HEK293T (cell line): Measurements from ENCODE around the gene GFY.

ENCODE experiments used
- ARNT ChIP-seq: fragments of 450-650 bp; IDR thresholded peaks from 2 replicates; pipeline ENCODE4 v1.6.1; 2017; ENCODE audit warnings: mild to moderate bottlenecking
- BHLHE40 ChIP-seq: fragments of 450-650 bp; IDR thresholded peaks from 2 replicates; pipeline ENCODE4 v1.6.1; 2016; ENCODE audit warnings: mild to moderate bottlenecking, moderate library complexity, borderline replicate concordance
- CTBP1 ChIP-seq: fragments of 450-650 bp; IDR thresholded peaks from 2 replicates; pipeline ENCODE4 v1.6.1; 2016; ENCODE audit warnings: borderline replicate concordance
- ELF4 ChIP-seq: fragments of 450-650 bp; IDR thresholded peaks from 2 replicates; pipeline ENCODE4 v1.6.1; 2017; ENCODE audit warnings: antibody characterized with exemption
- L3MBTL2 ChIP-seq: fragments of 450-650 bp; conservative IDR thresholded peaks from 2 replicates; pipeline ENCODE4 v1.6.1; 2016; ENCODE audit warnings: mild to moderate bottlenecking
- SP1 ChIP-seq: fragments of 450-650 bp; IDR thresholded peaks from 2 replicates; pipeline ENCODE4 v1.6.1; 2017
- SUZ12 ChIP-seq: fragments of 450-650 bp; IDR thresholded peaks from 2 replicates; pipeline ENCODE4 v1.6.1; 2016; ENCODE audit warnings: mild to moderate bottlenecking
- TARDBP ChIP-seq: fragments of 450-650 bp; IDR thresholded peaks from 2 replicates; pipeline ENCODE4 v1.6.1; 2016
- TF ChIP-seq, protein P1 (sequence below): fragments of 450-650 bp; IDR thresholded peaks from 2 replicates; pipeline ENCODE4 v1.6.1; 2016

DNA sequence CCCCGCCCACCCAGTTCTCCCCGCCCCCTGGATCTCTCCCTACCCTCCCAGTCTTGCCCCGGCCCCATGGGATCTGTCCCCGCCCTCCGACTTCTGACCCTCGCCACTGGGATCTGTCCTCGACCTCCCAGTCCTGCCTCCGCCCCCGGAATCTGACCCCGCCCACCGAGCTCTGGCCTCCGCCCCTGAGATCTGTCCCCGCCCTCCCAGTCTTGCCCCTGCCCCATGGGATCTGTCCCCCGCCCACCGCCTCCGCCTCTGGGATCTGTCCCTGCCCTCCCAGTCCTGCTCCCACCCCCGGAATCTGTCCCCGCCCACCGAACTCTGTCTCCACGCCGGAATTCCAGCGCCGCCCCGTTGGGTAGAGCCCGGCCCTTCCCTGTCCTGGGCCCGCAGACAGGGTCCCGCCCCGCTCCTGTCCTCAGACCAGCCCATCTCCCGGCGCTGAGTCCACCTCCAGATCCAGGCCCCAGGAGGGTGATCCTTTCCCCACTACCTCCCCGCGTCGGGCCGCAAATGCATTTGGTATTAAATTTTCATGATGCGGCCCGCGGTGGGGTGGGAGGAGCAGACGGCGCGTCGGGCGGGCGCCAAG, 17.7 kb downstream of the GFY start:
- TF ChIP-seq L3MBTL2 (no peak), SP1 (no peak), ELF4 (no peak), SUZ12 (no peak), ARNT (no peak), TARDBP (no peak), CTBP1 (no peak), BHLHE40 (no peak)
- TF ChIP-seq, protein P1, sequence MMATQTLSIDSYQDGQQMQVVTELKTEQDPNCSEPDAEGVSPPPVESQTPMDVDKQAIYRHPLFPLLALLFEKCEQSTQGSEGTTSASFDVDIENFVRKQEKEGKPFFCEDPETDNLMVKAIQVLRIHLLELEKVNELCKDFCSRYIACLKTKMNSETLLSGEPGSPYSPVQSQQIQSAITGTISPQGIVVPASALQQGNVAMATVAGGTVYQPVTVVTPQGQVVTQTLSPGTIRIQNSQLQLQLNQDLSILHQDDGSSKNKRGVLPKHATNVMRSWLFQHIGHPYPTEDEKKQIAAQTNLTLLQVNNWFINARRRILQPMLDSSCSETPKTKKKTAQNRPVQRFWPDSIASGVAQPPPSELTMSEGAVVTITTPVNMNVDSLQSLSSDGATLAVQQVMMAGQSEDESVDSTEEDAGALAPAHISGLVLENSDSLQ = no peak
